HFF-Myc (cell line): ENCODE measurements around the gene RPL7A.

ENCODE experiments used
- DNase-seq: peaks from one replicate; pipeline ENCODE4 v3.0.0-alpha.2; 2011; ENCODE audit warnings: low read depth; ENCODE audit errors: extremely low read depth
- H3K4me3 ChIP-seq: replicated peaks from 2 replicates; pipeline ENCODE4 v1.5.1; 2011; ENCODE audit warnings: low read depth, mild to moderate bottlenecking, control low read depth, low read length
- CTCF ChIP-seq: IDR thresholded peaks from 2 replicates; pipeline ENCODE4 v1.5.1; 2012; ENCODE audit warnings: mild to moderate bottlenecking, low read depth, low read length, control low read depth; ENCODE audit errors: missing control alignments

The RPL7A gene

DNA sequence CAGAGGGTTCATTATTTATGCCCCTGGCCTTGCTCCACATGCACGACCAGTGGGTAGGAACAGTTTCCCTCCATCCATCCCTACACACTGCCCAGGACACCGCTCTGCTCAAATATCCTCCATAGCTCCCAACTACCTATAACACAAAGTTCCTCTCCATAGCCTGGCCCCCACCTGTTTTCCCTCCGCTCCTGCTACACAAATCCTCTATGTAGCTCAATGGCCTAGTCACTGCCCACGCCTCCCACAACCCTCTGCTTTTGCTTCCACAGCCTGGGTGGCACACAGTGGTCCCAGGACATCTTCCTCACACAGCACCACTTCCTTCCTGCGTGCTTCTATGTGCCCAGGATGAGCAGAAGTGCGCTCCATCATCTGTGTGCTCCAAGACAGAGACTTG is 49.4 kb downstream of the RPL7A start:
- no peak for TF ChIP-seq CTCF
- no peak overlapping the region for H3K4me3 ChIP-seq
- DNase-seq, result no peak

DNA sequence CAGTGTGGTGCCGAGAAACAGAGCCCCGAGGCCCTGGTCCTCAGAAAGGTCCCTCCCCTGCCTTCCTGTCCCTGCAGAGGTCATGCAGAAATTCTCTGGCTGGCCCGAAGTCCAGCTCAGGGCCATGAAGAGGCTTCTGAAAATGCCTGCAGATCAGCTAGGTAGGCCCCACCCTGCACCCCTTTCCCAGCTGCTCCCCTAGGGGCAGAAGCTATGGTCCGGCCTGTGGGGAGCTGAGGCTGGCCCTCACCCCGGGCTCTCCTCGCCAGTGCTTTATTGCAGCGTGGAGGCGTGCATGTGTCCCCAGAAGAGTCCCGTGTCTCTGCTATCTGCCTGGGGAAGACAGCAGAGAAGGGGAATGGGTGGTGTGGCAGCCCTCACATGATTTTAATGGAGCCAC is 49.9 kb downstream of the RPL7A start:
- TF ChIP-seq CTCF, result no peak
- no peak overlapping the region for H3K4me3 ChIP-seq
- DNase-seq, result no peak

GRCh38 chr9:133400292-133400691 is 52.3 kb downstream of the RPL7A start:
- no peak for DNase-seq
- no peak for TF ChIP-seq CTCF
- no peak overlapping the region for H3K4me3 ChIP-seq
